Vagina (tissue), 2 donors: ENCODE measurements around the gene NPAS3.

Experiments used
- POLR2A ChIP-seq, 2 donors: fragments of 450-650 bp; IDR thresholded peaks; one replicate each; pipeline ENCODE4 v1.6.1; 2017; ENCODE audit warnings: antibody characterized with exemption in 2 of 2, mild to moderate bottlenecking in 2 of 2, moderate library complexity in 2 of 2
- POLR2AphosphoS5 ChIP-seq, 2 donors: sonication (generic); formaldehyde crosslinking; IDR thresholded peaks; one replicate each; pipeline ENCODE4 v1.9.0; 2017; ENCODE audit warnings: antibody characterized with exemption in 2 of 2, mild to moderate bottlenecking in 2 of 2, low read depth in 1 of 2; ENCODE audit not compliant: insufficient read depth in 1 of 2
- TF ChIP-seq, protein P1 (sequence below), 3 experiments: fragments of 450-650 bp in 2 of 3; fragments of 200-600 bp in 1 of 3; sonication (generic) in 1 of 3; IDR thresholded peaks; one replicate each; pipeline ENCODE4 v1.5.1; 2017 to 2019; ENCODE audit warnings: antibody characterized with exemption in 3 of 3, mild to moderate bottlenecking in 2 of 3, moderate library complexity in 2 of 3

DNA sequence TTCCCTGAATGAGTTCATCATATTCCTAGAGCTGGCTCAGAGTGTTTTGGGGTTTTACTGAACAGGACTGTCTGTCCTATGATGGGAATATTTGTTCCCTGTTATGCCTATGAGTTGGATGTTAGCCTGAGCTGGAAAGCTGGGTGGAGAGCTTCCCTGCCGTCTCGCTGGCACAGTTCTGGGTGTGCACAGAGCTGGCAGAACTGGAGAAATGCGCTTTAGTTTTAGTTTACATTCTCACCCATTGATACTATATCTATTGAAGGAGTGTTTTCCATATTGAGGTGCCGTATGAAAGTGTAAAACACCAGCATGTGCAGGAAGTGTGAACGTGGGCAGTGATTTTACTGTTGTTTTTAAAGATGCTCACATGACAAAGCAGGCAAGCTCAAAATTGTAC is 549.9 kb downstream of the NPAS3 start:
- TF ChIP-seq, protein P1, sequence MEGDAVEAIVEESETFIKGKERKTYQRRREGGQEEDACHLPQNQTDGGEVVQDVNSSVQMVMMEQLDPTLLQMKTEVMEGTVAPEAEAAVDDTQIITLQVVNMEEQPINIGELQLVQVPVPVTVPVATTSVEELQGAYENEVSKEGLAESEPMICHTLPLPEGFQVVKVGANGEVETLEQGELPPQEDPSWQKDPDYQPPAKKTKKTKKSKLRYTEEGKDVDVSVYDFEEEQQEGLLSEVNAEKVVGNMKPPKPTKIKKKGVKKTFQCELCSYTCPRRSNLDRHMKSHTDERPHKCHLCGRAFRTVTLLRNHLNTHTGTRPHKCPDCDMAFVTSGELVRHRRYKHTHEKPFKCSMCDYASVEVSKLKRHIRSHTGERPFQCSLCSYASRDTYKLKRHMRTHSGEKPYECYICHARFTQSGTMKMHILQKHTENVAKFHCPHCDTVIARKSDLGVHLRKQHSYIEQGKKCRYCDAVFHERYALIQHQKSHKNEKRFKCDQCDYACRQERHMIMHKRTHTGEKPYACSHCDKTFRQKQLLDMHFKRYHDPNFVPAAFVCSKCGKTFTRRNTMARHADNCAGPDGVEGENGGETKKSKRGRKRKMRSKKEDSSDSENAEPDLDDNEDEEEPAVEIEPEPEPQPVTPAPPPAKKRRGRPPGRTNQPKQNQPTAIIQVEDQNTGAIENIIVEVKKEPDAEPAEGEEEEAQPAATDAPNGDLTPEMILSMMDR (IDR thresholded peaks at IDR 0.05), result no peak
- TF ChIP-seq POLR2A (IDR thresholded peaks at IDR 0.05), result no peak
- no peak for TF ChIP-seq POLR2AphosphoS5 (IDR thresholded peaks at IDR 0.05; ENCODE audit: insufficient read depth in 1 of 2, low read depth in 1 of 2)
